Measurements from ENCODE around the gene SMG7. TPM values are rescaled to one million over a fixed set of nuclear protein-coding genes. Genes with fewer than 3 reads are reported as not detected.

SMG7 gene
- total and polyA plus RNA-seq, 10 of the 15 experiments (the other 5 are each of a cell fraction or from before 2014, with no cell fraction given) = 9.5 to 65.4 (median 42.7) TPM

- TF ChIP-seq CEBPZ (IDR thresholded peaks at IDR 0.05; ENCODE audit: low read depth, low read length) (no peak), LARP7 (IDR thresholded peaks at IDR 0.05) (no peak), SRF (IDR thresholded peaks at IDR 0.05; ENCODE audit: low read depth in 2 of 2, low read length in 2 of 2) (no peak), BCL11A (IDR thresholded peaks at IDR 0.05; ENCODE audit: low read depth, low read length) (no peak), ATF3 (IDR thresholded peaks at IDR 0.05; ENCODE audit: borderline replicate concordance, extremely low read depth, low read depth, low read length) (no peak), ZNF24 (IDR thresholded peaks at IDR 0.05) (no peak), SMARCA5 (IDR thresholded peaks at IDR 0.05) (no peak), HCFC1 (IDR thresholded peaks at IDR 0.05; ENCODE audit: low read length) (no peak), JUND (IDR thresholded peaks at IDR 0.05; ENCODE audit: low read depth, low read length) (no peak), KAT2A (conservative IDR thresholded peaks at IDR 0.05; ENCODE audit: control insufficient read depth, low read depth, low read length) (no peak), ZNF384 (IDR thresholded peaks at IDR 0.05; ENCODE audit: borderline replicate concordance, low read depth, low read length) (no peak), E2F4 (IDR thresholded peaks at IDR 0.05; ENCODE audit: low read depth, low read length) (no peak)
These were observed 29.3 kb upstream of the SMG7 start (continued) for GRCh38 chr1:183443011-183443410.

All from GM12878 (cell line).